DLD1 (cell line): ENCODE measurements around the gene COL5A3.

Source experiments
- in situ Hi-C: cut with HindIII; loops from 2 replicates; pipeline ENCODE4 v1.10.0; 2017; ENCODE audit warnings: low sequenced_read_pairs

COL5A3 gene

DNA sequence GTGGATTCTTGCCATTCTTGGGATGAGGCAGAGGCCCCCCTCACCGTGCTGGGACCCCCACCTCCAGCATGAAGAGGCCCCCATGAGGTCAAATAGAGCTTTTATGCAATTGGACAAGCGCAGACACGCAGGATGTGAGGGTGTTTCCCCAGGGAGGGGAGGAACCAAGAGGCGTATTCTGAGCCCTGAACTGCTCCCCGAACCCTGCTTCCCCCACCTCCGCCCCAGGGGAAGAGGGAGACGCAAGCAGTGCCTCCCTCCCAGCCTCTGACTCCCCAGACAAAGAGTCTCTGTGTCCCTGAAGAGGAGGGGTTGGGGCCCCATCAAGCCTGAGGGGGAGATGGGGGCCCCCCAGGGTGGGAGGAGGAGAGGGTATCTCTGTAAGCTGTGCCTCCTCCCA is 1.7 kb upstream of the COL5A3 start:
- in situ Hi-C loops = no loop called here

DNA sequence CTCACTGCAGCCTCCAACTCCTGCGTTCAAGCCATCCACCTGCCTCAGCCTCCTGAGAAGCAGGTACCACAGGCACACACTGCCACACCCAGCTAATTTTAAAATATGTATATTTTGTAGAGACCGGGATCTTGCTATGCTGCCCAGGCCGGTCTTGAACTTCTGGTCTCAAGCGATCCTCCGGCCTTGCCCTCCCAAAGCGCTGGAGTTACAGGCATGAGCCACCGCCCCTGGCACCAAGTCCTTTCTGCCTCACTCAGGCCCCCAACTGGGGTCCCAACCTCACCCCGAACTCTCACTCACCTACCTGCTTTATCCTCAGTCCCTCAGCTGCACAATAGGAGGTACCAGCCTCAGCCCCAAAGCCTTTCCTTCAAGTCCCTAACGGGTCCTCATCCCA is 635 bp upstream of the COL5A3 start:
- in situ Hi-C loops = no loop called here

DNA sequence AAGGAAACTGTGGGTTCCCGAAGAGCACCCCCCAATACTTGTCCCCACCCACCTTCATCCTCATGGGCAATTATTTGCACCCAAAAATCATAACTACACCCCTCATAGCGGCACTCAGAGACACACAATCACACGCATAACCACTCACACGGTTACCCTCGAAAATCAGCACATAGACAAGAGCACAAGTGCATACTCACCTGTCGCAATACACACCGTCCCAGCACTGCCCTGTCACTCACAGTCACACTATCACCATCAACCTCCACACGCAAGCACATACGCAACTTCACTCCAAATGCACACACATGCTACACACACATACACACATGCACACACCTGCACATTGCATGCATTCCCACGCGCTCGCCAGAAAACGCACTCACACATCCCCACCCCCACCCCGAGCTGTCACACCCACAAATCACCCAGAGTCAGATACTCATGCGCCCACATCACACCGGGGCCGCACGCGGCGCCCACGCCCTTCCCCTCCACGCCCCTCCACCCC is 535 bp downstream of the COL5A3 start:
- in situ Hi-C loops = no loop called here

DNA sequence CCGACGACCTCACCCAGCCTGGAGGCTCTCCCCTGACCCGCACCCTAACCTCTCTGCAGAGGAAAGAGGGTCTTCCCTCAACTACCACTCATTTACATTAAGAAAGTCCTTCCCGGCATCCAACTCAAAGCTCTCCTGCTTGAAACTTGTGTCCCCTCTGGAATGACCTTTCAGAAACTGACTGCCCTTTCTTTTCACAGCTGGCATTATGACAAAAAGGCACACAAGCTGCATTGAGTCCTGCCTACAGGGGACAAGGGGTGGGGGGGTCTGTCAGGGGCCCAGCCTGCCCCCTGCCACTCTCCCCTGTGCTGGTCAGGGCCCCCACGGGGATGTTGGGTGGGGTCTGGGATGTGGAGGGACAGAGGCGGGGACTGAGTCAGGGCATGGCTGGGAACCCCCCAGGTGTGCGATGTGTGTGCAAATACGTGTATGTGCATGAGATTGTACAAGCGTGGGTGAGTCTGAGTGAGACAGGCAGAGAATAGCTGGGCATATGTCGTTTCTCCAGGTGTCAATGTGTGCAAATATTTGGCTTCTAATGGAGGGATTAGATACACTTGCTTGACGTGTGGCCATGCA is 2.0 kb downstream of the COL5A3 start:
- in situ Hi-C loops = no loop called here

DNA sequence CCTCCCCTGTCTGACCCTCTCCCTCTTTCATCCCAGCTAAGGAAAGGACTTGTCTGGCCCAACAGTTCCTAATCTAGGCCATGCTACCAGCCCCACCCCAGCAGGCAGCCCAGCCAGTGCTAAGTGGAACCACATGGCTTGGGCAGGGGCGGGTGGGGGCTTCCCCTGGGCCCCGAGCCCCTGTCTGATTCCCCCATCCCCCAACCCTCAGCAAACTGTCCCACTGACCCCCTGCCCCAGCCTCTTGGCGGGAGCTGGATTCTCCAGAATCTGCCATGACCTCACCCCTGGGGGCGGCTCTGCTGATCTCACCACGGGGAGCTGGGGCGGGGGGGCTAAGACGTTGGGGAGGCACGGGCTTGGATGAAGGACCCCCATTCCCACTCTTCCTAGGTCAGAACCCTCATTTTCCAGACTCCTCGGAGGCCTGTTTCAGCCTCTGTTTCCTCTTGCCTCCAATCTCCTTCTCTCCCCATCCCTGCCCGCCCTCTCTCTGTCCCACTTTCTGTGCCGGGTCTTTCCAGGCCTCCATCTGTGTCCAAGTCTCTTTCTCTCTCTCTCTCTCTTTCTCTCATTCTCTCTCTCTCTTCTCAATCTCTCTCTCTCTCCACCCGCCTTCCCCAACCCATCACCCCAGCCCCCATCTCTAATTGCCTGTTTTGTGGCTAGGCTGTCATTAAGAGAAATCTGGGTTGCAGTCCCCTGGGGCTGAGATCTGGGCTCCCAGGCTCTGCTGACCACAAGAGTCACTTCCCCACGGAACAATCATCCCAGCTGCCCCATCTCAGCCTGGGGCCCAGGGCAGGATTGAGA is 2.7 kb downstream of the COL5A3 start:
- in situ Hi-C loops = no loop called here

DNA sequence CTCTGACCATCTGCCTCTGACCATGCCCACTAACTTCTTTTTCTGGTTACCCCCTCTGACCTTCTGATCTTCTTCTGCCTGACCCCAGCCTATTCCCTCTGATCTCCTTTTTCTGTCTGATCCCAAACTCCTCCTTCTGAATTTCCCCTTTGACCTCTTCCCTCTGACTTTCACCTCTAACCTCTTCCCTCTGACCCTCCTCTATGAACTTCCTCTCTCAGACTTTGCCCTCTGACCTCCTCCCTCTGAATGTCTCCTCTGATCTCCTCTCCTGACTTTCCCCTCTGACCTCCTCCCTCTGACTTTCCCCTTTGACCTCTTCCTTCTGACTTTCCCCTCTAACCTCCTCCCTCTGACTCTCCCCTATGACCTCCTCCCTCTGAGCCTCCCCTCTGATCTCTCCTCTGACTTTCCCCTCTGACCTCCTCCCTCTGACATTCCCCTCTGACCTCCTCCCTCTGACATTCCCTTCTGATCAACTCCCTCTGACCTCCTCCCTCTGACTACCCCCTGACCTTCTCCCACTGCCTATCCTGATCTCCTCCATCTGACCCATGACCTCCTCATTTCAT is 3.5 kb downstream of the COL5A3 start:
- in situ Hi-C loops = no loop called here

DNA sequence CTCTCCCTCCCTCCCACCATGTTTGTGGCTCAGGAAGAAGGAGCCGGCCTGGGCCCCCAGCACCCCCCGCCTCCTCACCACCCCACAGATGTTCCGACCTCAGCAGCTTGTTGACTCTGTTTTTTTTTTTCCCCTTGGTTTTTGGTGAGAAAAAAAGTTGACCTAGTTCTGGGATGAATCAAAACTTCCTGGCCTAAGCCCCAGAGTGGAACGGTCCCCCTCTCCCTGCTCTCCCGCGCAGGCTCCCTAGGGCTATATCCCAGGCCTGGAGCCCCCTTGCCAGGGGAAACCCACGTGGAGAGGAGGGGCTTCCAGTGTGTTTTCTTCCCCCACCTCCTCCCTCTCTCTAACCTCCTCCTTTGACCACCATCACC is 4.0 kb downstream of the COL5A3 start:
- in situ Hi-C loops = no loop called here

DNA sequence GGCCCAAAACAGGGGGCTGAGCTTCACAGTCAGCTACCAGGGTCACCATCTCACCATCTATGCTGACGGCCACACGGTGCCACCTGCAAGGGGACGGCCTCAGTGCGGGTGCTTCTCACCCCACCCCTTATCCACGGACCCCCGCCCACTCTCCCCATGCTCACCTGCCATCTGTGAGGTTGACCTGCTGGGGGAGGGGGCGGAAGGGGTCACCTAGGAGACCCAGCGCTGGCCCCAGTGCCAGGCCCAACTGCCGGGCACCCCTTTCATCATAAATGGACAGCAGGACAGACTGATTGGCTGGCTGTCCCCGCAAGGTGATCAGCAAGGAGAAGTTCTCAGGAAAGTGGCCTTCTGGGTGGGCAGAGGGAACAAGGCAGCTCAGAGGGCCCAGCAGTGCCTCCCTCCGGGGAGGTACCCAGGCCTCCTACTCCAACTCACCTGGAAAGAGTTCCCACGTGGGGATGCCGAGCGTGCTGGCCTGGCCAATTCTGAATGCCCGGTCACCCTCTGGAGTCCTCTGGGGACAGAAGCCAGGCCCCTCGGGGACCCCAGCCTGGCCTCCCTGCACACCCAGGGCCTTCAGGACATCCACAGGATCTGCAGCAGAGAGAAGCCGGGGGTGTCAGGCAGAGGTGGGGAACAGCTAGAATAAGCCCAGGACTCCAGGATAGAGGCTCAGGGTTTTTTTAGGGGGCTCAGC is 4.5 kb downstream of the COL5A3 start:
- in situ Hi-C loops = no loop called here

DNA sequence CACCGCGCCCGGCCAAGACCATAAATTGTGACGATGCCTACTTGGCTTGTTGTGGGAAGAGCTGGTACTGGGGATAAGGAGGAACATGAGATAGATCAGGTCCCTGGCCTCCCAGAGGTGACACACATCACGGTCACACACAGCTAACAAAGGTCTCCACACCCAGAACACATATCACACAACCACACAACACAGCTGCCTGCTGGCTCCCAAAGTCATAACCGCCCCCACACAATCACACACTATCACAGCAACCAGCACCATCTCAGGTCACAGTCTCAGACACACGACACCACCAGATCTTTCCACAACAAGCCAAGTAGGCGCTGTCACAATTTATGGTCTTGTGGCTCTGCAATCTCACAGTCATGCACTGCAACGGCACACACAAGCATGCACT is 5.7 kb downstream of the COL5A3 start:
- in situ Hi-C loops = no loop called here

DNA sequence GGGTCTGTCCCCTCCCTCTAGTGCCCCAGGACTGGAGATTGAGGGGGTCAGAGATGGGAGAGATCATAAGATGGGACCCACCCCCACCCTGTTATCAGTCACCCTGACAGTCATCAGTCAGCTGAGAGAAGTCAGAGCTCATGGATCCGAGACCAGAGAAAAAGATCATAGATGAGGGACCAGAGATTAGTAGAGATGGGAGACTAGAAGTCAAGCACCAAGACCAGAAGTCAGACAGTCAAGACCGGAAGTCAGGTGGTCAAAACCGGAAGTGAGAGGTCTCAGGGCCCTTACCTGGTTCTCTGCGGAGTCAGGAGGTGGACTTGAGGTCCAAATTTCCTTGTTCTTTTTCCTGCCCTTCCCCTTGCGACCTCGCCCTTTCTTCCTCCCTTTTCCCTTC is 7.0 kb downstream of the COL5A3 start:
- in situ Hi-C loops = no loop called here

DNA sequence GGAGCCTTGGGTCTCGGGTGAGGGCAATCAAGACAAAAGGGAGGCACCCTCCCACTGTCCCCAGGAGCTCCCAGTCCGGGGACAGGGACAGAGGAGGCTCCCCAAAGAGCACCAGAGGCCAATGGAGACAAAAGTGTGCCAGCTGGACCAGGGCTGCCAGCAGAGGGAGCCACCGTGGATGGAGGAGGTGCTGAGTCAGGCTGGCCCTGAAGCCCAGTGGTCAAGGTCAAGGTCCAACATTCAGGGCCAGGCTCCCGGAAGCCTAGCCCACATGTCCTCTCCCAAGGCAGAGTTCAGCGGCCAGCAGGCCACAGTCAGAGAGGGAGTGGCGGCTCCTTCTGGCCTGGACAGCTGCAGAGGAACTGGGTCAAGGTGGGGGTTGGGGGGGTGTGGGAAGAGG is 8.4 kb downstream of the COL5A3 start:
- in situ Hi-C loops = no loop called here

DNA sequence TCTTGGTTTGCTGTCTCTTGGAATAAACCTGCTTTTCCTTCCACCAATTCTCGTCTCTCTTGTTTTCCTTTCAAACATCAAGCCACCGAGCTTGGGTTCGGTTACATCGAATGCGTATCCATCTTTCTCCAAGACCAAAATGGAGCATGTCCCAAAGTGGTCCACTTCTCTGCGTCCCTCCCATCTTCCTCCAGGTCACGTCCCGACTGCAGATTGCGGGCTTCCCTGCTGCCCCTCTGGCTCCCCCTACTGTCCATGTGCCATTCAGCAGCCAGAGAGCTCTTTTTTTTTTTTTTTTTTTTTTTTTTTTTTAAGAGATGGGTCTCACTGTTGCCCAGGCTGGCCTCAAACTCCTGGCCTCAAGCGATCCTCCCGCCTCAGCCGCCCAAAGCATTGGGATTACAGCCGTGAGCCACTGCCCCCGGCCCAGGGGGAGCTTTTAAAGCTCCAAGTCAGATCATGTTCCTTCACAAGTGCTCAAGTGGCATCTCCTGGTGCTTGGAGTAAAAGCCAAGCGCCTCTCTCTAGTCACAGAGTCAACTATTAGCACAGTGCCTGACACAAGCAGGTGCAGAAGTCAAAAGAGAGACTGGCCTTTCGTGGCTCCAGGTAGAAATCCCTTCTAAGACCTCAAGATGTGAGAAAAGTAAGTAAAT is 10.0 kb downstream of the COL5A3 start:
- in situ Hi-C loops = no loop called here

DNA sequence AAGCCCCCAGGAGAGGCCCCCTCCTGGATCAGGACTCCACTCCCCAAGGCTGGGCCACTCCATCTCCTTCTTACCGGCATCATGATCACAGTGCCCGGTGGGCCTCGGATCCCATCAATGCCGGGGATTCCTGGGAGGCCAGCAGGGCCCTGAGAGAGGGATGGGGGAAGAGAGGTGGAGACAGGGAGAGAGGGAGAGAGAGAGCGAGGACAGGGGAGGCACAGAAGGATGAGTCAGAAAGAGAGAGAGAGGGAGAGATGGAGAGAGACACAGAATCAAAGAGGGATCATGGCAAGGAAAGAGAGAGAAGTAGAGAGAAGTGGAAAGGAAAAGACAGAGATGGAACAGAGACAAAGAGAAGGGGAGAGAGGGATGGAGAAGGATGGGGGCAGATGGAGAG is 13.8 kb downstream of the COL5A3 start:
- in situ Hi-C loops = no loop called here

DNA sequence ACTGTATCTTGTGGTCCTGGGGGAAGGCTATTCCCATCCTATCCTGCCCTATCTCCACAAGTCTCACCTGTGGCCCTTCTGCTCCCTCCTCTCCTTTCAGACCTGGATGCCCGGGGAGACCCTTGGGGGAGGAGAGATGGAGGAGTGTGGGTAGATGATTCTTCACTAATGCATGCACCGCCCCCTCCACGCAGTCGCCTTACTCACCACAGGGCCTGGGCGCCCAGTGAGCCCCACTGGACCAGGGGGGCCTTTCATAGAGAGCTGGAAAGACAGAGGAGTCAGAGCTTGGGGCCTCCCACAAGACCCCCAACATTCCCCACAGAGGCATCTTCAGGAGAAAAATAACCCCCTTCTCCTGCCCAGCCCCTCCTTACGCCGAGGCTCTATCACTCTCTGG is 14.3 kb downstream of the COL5A3 start:
- in situ Hi-C loops = no loop called here

DNA sequence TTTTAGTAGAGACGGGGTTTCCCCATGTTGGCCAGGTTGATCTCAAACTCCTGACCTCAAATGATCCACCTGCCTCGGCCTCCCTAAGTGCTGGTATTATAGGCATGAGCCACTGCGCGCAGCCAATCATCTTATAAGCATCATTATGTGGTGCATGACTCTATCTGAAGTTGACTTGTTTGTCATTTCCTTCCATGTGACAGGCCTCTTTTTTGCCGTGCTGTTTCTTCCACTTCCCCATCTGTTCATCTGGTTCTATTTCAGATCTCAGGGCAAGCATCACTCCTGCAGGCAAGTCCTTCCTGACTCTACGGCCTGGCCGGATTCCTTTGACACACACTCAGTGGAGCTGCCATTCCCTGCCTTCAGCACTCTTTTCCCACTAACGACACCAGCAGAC is 15.2 kb downstream of the COL5A3 start:
- in situ Hi-C loops = no loop called here

DNA sequence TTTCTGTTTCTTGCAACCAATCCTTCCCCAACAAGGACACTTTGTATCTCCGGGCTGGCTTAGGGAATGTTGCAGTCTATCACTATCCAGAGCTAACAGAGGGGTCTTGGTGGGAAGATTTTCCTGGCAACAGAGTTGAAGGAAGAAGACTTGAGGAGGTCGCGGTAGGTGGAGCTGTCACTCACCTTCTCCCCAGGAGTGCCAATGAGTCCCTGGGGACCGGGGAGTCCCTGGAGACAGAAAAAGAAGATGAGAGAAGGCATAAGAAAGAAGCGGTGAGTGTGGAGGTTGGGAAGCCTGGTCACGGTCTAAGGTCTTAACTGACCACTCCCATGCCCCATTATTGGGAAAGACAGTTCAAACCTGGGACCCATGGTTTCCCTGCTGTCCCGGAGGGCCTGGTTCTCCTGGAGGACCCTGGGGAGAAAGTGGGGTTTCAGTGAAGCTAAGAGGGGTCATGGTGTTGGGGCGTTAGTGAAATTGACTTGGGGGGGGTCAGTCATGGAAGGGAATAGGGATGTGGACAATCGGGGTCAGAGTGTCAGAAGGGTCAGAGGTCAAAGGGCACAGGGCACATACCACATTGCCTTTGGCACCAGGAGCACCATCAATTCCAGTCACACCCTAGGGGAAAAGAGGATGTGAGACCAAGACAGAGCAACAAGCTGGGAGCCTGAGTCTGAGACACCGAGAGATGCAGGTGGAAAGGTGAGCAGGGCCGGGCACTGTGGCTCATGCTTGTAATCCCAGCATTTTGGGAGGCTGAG is 18.7 kb downstream of the COL5A3 start:
- in situ Hi-C loops = no loop called here

DNA sequence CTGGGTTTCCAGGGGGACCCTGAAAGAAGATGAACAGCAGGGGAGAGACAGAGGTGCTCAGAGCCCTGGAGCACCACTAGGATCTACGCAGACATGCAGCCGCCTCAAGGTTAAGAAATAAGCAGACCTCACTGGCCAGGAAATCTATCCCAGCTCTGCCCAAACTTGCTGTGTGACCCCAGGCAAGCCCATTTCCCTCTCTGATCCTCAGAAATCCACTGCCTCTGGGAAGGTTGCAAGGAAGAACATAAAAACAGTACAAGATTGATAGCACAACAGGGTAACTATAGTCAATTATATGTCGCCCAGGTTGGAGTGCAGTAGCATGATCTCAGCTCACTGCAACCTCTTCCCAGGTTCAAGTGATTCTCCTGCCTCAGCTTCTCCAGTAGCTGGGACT is 20.8 kb downstream of the COL5A3 start:
- in situ Hi-C loops = no loop called here

DNA sequence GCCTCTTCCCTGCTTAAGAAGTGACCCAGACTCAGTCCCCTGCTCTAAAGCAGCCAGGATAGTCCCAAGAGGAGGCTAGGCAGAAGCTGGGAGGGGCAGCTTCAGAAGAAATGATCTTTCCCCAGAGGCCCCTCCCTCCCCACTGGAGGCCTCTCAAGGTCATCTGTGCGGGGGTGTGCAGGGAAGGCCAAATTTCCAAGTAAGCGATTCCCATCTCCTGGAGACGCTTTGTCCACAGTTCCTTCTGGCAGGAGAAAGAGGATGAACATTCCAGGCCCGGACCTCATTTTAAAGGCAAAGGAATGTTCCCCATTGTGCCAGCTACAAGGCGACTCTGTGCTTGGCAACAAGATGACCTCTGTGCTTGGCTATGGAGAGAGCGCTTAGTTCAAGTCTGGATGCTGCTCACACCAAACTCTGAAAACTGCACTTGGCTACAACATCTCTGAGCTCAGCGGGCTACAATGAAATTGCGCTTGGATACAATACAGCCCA is 23.5 kb downstream of the COL5A3 start:
- in situ Hi-C loops = no loop called here

DNA sequence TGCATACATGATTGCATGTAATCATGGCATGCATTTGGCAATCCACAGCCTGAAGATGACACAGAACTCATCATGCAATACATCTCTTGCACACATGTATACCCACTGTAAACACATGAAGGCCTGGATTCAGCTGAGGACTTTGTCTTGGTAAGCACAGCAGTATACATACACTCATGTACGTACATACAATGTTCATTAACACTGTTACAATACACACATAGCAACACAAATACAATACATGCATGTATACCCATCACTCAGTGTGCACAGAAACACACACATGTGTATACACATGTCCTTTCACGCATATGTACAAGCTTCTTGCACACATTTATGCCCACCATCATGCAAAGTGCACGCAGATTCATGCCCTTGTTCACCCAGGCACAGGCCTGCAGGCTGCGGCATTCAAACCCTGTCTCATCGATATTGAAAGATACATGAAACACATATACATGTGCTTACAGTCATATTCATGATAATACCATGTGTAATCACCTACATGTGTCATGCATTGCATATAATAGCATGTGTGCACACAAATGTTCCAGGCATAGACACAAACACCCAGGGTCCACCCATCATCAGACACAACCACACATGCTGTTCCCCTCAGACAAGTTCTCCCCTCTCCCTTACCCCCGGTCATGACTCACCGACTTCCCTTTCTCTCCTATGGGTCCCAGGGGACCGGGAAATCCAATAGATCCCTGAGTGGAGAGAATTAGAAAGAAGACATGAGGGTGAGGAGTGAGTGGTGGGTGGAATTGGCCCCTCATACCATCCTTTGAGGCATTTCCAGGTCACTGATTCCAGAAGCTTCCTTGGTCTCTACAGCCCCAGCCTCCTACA is 28.7 kb downstream of the COL5A3 start:
- in situ Hi-C loops = no loop called here
